GM15510 (cell line): ENCODE measurements around the gene LAMB3.

Experiments used
- POLR2A ChIP-seq: IDR thresholded peaks from 3 replicates; pipeline ENCODE4 v1.6.1; 2011; ENCODE audit warnings: borderline replicate concordance; ENCODE audit not compliant: insufficient read length; ENCODE audit errors: extremely low read depth

LAMB3 gene

GRCh38 chr1:209617047-209617673, 35.1 kb downstream of the LAMB3 start:
- no peak for TF ChIP-seq POLR2A

GRCh38 chr1:209616366-209617046, 35.7 kb downstream of the LAMB3 start:
- TF ChIP-seq POLR2A: no peak

DNA sequence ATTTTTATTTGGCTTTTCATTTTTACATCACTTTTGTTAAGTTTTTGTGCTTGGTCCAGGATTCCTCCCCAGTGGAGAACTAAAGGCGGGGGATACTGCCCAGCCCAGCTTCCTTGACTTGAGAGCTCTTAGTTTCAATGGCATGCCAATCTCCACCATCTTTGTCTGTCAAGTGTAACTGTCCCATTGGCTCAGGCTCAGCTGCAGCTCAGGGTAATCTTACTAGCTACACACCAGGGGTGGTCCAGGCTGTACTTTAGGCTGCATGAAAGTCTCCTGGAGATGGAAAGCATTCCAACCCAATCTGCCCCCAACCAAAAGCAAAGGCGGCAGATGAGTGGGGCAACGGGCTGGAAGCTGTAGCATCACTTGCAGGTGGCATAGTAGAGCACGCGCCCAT, 37.3 kb downstream of the LAMB3 start:
- no peak for TF ChIP-seq POLR2A

DNA sequence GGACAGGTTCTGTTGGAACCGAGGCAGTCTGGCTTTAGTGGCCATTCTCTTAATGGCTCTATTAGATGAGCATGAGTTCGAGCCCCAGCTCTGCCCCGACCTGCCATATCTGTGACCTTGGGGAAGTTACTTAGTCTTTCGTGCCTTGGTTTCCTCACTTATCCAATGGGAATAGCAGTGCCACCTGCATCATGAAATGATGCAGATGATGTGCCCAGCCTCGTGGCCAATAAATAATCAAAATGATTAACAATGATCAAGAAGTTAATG, 38.1 kb downstream of the LAMB3 start:
- TF ChIP-seq POLR2A: no peak

DNA sequence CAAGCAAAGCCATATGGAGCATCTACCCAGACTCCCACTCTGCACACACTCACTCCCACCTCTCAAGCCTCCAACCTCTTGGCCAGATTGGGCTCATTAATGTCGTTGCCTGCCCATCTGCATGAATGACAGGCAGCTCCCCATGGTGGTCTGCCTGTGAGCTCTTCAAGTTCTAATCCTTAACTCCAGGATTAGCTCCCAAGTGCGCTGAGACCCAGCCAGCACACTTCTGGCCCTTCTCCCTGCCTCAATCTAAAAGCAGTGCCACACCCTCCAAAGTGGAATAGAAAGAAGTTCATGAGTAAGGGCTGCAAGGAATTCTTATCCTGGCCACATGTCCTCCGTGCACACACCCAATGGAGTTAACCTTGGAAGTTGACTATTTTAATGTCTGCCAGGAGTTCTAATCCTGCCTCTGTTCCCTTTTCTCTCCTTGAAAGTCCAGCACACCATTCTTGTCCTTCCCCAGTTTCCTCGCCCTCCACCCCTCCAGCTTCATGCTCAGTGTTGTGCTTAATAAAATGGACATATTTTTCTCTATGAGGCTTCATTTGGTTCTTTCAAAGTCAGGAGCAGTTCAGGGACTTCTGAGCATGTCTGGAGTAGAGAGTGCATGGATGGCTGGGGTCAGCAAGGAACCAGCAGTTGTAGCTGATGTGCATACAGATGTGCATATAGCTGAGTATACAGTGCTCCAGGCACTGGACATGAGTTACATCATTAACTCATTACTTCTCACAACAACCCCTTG, 38.6 kb downstream of the LAMB3 start:
- TF ChIP-seq POLR2A: no peak

- TF ChIP-seq POLR2A: no peak
Observed at GRCh38 chr1:209612646-209613399, 39.4 kb downstream of the LAMB3 start.

- no peak for TF ChIP-seq POLR2A
Observed at GRCh38 chr1:209611771-209612570, 40.3 kb downstream of the LAMB3 start.

- TF ChIP-seq POLR2A: no peak
Observed at GRCh38 chr1:209610631-209610905, 41.7 kb downstream of the LAMB3 start.

GRCh38 chr1:209609791-209610630, 42.2 kb downstream of the LAMB3 start:
- no peak for TF ChIP-seq POLR2A

DNA sequence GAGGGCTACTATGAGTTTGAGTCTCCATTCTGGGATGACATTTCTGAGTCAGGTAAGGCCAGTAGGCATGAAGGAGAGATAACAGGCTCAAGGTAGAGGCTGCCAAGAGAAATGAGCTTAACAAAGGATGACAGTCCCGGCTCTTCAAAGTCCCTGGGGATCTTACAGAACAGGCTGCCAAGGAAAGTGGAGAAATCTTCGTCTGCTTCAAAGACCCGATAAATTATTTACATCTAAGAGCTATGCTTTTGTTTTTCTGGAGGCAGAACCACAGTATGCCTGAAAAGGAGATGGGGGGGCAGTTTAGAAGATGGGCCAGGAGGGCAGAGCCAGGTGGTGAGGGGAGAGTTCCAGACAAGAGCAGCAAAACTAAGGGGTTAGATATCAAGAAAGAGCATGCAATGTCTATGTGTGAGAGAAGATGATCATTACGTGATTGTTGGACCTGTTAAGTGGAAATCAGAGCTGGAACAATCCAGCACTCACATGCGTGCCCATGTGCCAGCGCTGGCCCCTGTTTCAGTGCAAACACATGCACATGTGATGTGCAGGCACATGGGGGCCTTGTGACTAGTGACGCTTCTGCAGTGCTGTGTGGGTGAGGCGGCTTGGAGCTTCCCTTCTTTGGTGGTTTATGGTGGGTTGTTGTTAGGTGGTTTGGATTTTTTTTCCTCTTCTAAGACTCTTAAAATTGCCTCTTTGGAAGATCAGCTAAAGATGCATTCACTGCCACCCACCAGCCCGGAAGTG, 43.0 kb downstream of the LAMB3 start:
- no peak for TF ChIP-seq POLR2A

GRCh38 chr1:209607795-209608178, 44.4 kb downstream of the LAMB3 start:
- TF ChIP-seq POLR2A: no peak

DNA sequence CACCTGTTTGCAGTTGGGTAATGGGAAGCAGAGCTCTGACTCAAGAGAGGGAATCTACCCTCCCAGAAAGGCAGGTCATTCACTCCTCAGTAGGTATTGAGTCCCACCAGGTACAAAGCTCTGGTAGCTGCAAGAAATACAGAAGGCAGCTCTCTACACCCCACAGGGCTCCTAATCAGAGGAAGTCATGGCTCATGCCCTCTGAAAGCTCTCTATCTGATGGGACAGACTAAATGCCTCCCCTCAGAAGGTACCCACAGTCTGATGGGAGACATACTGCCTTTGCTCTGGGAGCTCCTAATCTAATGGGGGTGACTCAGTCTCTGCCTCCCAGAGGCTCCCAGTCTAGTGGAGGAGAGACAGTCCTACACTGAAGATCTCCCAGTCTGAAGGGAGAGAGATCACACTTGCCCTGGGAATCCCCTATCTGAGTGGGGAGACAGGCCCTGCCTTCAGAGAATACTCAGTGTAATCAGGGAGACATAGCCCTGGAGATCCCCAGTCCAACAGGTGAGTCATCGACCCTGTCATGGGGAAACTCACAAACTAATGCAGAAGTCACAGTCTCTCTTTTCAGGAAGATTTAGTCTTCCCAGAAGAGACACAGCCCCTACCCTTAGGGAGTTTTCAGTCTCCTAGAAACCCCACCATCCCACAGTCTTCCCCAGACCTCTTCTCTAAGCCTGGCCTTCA, 45.0 kb downstream of the LAMB3 start:
- TF ChIP-seq POLR2A: no peak

DNA sequence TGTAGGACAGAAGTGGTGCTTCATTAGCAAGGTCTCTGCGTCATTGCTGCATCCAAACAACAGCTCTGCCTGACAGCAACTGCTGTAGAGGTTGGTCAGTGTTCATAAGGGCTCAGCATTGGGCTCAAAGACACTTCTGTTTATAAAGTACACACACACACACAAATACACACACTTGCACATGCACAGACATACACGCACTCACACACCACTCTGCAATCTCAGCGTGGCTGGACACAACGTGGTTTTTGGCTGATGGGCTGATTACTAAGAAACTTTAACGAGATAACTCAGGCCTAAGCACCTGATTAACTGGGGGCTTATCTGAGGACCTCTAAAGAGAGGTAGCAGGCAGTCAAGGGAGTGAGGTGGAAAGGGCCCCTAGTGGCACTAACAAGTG, 48.3 kb downstream of the LAMB3 start:
- no peak for TF ChIP-seq POLR2A
